ENCODE data around the gene PRKCE.

Gene PRKCE

GRCh38 chr2:45734952-45735351 is 83.5 kb downstream of the PRKCE start:
- no peak for TF ChIP-seq CTCF (IDR thresholded peaks at IDR 0.05; ENCODE audit: insufficient read depth, low read depth, low read length, missing control alignments)
- H3K4me3 ChIP-seq (ENCODE audit: low read length), result no peak overlapping the region
- no peak for DNase-seq (ENCODE audit: low read depth)

GRCh38 chr2:45736757-45737704 is 85.6 kb downstream of the PRKCE start:
- no peak overlapping the region for H3K4me3 ChIP-seq (ENCODE audit: low read length)
- no peak for TF ChIP-seq CTCF (IDR thresholded peaks at IDR 0.05; ENCODE audit: insufficient read depth, low read depth, low read length, missing control alignments)
- DNase-seq (ENCODE audit: low read depth), result no peak

- DNase-seq (ENCODE audit: low read depth), result no peak
- no peak for TF ChIP-seq CTCF (IDR thresholded peaks at IDR 0.05; ENCODE audit: insufficient read depth, low read depth, low read length, missing control alignments)
- H3K4me3 ChIP-seq (ENCODE audit: low read length), result no peak overlapping the region
These were observed 88.5 kb downstream of the PRKCE start for GRCh38 chr2:45739796-45740485.

GRCh38 chr2:45741161-45741850 is 89.8 kb downstream of the PRKCE start:
- no peak for DNase-seq (ENCODE audit: low read depth)
- TF ChIP-seq CTCF (IDR thresholded peaks at IDR 0.05; ENCODE audit: insufficient read depth, low read depth, low read length, missing control alignments), result no peak
- H3K4me3 ChIP-seq (ENCODE audit: low read length), result no peak overlapping the region

GRCh38 chr2:45743531-45744396 is 92.3 kb downstream of the PRKCE start:
- no peak for TF ChIP-seq CTCF (IDR thresholded peaks at IDR 0.05; ENCODE audit: insufficient read depth, low read depth, low read length, missing control alignments)
- no peak for DNase-seq (ENCODE audit: low read depth)
- no peak overlapping the region for H3K4me3 ChIP-seq (ENCODE audit: low read length)

GRCh38 chr2:45745231-45745630 is 93.8 kb downstream of the PRKCE start:
- no peak for TF ChIP-seq CTCF (IDR thresholded peaks at IDR 0.05; ENCODE audit: insufficient read depth, low read depth, low read length, missing control alignments)
- no peak for DNase-seq (ENCODE audit: low read depth)
- H3K4me3 ChIP-seq (ENCODE audit: low read length), result no peak overlapping the region
